Natural killer cell (primary cell): ENCODE measurements around the gene ZNF280C. TPM values are rescaled to one million over a fixed set of nuclear protein-coding genes. Genes with fewer than 3 reads are reported as not detected.
"Not testable (repeated sequence)": the region's sequence is repeated elsewhere in the genome, so short reads cannot be mapped to it uniquely, and the experiment has no call there.

Experiments
- ATAC-seq, 3 donors: fragments of 150-1000 bp in 2 of 3; fragments of 200-7000 bp in 1 of 3; cut with Tn5 transposase; 1 replicate in 1 of 3; 2 replicates in 2 of 3; pipeline ENCODE4 v1.10.0; 2021; ENCODE audit warnings: mild to moderate bottlenecking in 2 of 3, moderate library complexity in 2 of 3
- DNase-seq, 2 donors: peaks; one replicate each; pipeline versions ENCODE4 v3.0.0 to v3.0.0-alpha.2; 2013 to 2021; ENCODE audit warnings: mixed read lengths in 1 of 2
- H3K27ac ChIP-seq: one replicate; pipeline ENCODE4 v1.5.1; 2013; ENCODE audit warnings: mild to moderate bottlenecking, low read length
- H3K27me3 ChIP-seq: one replicate; pipeline ENCODE4 v1.6.1; 2013; ENCODE audit warnings: low read length; ENCODE audit not compliant: control insufficient read depth, insufficient read depth
- H3K36me3 ChIP-seq: one replicate; pipeline ENCODE4 v1.6.1; 2013; ENCODE audit warnings: low read length; ENCODE audit not compliant: control insufficient read depth, insufficient read depth
- H3K4me1 ChIP-seq: one replicate; pipeline ENCODE4 v1.6.1; 2013; ENCODE audit warnings: low read length; ENCODE audit not compliant: control insufficient read depth, insufficient read depth
- H3K4me3 ChIP-seq: one replicate; pipeline ENCODE4 v1.5.1; 2013; ENCODE audit warnings: low read length
- H3K9me3 ChIP-seq: one replicate; pipeline ENCODE4 v1.6.1; 2013; ENCODE audit warnings: low read length; ENCODE audit not compliant: control insufficient read depth, insufficient read depth
- H3K27ac Mint-ChIP-seq, 2 donors: one replicate each; pipeline ENCODE4 v1.8.0; 2022; ENCODE audit warnings: mild to moderate bottlenecking in 2 of 2, mixed read lengths in 2 of 2, moderate library complexity in 1 of 2
- H3K27me3 Mint-ChIP-seq, 2 donors: one replicate each; pipeline ENCODE4 v1.8.0; 2022; ENCODE audit warnings: low read depth in 2 of 2, mixed read lengths in 2 of 2
- H3K36me3 Mint-ChIP-seq: one replicate; pipeline ENCODE4 v1.8.0; 2022; ENCODE audit warnings: mixed read lengths
- H3K4me1 Mint-ChIP-seq, 2 donors: one replicate each; pipeline ENCODE4 v1.8.0; 2022; ENCODE audit warnings: mixed read lengths in 2 of 2
- H3K4me3 Mint-ChIP-seq: one replicate; pipeline ENCODE4 v1.8.0; 2022; ENCODE audit warnings: mild to moderate bottlenecking, moderate library complexity, mixed read lengths
- H3K9me3 Mint-ChIP-seq, 2 donors: one replicate each; pipeline ENCODE4 v1.8.0; 2022; ENCODE audit warnings: mixed read lengths in 2 of 2
- WGBS: methylation state at CpG from one replicate; pipeline ENCODE4 v1.1.7; 2013; ENCODE audit warnings: missing lambda C conversion rate; ENCODE audit not compliant: insufficient coverage; 5-methylcytosine and 5-hydroxymethylcytosine counted together
- intact Hi-C: fragments of 100-400 bp; cut with micrococcal nuclease; formaldehyde crosslinking; loops from one replicate; pipeline ENCODE4 v1.14.2; 2022
- total RNA-seq, 4 donors: library from RNA; stranded (reverse); fragments of 120-200 nt in 1 of 4; gene quantifications; one replicate each; pipeline versions ENCODE4 v1.2.3 to v1.2.4, GENCODE V29; 2013 to 2022
- TF ChIP-seq, protein P1 (sequence below): fragments of 200-600 bp; IDR thresholded peaks from one replicate; pipeline ENCODE4 v1.8.0; 2022; ENCODE audit warnings: antibody characterized with exemption

Gene ZNF280C
- total RNA-seq, 3 donors from 2014 or later (not counting 1 experiment from before 2014, with no cell fraction given) = 5.5 to 6.0 (median 5.8) TPM

DNA sequence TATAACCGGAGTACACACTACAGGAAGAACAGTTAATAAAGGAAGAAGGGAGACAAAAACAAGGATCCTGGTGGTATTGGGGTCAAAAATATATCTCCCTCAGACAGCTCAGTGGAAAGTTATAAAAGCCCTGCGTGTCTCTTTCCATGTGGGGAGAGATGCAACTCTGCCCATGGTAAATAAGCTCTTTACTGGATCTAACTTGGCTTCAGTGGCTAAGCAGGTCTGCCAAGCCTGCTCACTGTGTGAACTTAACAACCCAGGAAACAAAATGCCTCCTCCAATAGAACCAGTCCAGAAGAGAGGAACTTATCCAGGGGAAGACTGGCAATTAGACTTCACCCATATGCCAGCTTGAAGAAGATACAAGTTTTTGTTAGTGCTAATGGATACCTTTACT is 17.0 kb upstream of the ZNF280C start:
- Histone ChIP-seq H3K27ac (no peak overlapping the region), H3K9me3 (no peaks in the 10 kb centered on the region), H3K4me3 (no peak overlapping the region), H3K27me3 (no peaks in the 10 kb centered on the region), H3K4me1 (no peaks in the 10 kb centered on the region), H3K36me3 (no peaks in the 10 kb centered on the region)
- no peaks in the 10 kb centered on the region for H3K36me3 Mint-ChIP-seq
- intact Hi-C loops = no loop called here
- H3K9me3 Mint-ChIP-seq = no peaks in the 10 kb centered on the region
- peaks cover 6 to 17% of the 10 kb centered on the region in 2 donors for H3K27me3 Mint-ChIP-seq
- WGBS = no CpG with 5 or more reads among the region's 2 CpGs
- no peak overlapping the region for H3K4me3 Mint-ChIP-seq
- ATAC-seq (no peak), DNase-seq (no peak)
- H3K4me1 Mint-ChIP-seq = no peaks in the 10 kb centered on the region
- TF ChIP-seq, protein P1, sequence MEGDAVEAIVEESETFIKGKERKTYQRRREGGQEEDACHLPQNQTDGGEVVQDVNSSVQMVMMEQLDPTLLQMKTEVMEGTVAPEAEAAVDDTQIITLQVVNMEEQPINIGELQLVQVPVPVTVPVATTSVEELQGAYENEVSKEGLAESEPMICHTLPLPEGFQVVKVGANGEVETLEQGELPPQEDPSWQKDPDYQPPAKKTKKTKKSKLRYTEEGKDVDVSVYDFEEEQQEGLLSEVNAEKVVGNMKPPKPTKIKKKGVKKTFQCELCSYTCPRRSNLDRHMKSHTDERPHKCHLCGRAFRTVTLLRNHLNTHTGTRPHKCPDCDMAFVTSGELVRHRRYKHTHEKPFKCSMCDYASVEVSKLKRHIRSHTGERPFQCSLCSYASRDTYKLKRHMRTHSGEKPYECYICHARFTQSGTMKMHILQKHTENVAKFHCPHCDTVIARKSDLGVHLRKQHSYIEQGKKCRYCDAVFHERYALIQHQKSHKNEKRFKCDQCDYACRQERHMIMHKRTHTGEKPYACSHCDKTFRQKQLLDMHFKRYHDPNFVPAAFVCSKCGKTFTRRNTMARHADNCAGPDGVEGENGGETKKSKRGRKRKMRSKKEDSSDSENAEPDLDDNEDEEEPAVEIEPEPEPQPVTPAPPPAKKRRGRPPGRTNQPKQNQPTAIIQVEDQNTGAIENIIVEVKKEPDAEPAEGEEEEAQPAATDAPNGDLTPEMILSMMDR = no peak
- H3K27ac Mint-ChIP-seq = no peak overlapping the region

DNA sequence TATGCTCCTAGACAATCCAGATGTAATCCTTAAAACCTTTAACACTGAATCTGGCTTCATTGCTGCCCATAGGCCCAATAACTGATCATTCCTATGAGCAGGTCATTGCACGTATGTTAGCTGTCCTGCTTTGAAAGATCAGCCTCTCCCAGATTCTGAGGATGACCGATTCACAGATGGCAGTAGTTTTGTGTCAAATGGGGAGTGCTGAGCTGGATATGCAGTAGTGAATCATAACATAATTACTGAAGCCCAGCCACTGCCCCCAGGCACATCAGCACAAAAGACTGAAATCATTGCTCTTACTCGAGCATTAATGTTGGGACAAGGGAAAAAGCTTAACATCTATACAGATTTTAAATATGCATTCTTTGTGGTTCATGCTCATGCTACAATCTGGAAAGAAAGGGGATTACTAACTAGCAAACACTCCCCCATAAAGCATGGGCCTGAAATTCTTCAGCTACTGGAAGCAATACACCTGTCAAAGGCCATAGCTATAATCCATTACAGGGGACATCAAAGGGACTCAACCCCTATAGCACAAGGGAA is 16.4 kb upstream of the ZNF280C start:
- Mint-ChIP-seq H3K27ac (no peak overlapping the region), H3K4me3 (no peak overlapping the region), H3K9me3 (no peaks in the 10 kb centered on the region), H3K4me1 (peaks cover 0 to 3% of the 10 kb centered on the region in 2 donors), H3K36me3 (no peaks in the 10 kb centered on the region), H3K27me3 (peaks cover 7 to 17% of the 10 kb centered on the region in 2 donors)
- ATAC-seq (no peak), DNase-seq (no peak)
- no peaks in the 10 kb centered on the region for H3K4me1 ChIP-seq
- no peaks in the 10 kb centered on the region for H3K9me3 ChIP-seq
- no peaks in the 10 kb centered on the region for H3K36me3 ChIP-seq
- WGBS = 79% methylated on average over 3 of the region's 3 CpGs
- TF ChIP-seq, protein P1 = no peak
- H3K27me3 ChIP-seq = no peaks in the 10 kb centered on the region
- intact Hi-C loops = no loop called here
- H3K27ac ChIP-seq = no peak overlapping the region
- no peak overlapping the region for H3K4me3 ChIP-seq

DNA sequence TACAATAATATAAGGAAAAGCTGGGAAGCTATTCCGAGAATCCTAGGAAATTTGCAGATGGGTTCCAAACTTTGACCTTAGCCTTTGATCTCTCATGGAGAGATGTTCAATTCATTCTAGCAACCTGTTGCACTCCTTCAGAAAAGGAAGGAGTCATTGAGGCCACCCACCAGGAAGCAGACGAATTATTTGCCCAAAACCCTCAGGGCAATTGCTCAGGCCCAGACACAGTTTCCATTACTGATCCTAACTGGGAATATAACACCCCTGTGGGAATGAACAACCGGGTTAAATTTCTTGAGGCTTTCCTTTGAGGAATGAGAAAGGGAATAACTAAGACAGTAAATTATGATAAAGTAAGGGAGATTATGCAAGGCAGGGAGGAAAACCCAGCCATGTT is 13.5 kb upstream of the ZNF280C start:
- TF ChIP-seq, protein P1 = no peak
- Histone ChIP-seq H3K4me3 (no peak overlapping the region), H3K27me3 (no peaks in the 10 kb centered on the region), H3K4me1 (no peaks in the 10 kb centered on the region), H3K36me3 (no peaks in the 10 kb centered on the region), H3K9me3 (no peaks in the 10 kb centered on the region), H3K27ac (no peak overlapping the region)
- ATAC-seq (no peak), DNase-seq (no peak)
- Mint-ChIP-seq H3K4me1 (peaks cover 0 to 3% of the 10 kb centered on the region in 2 donors), H3K27me3 (peaks cover 13 to 27% of the 10 kb centered on the region in 2 donors), H3K27ac (no peak overlapping the region), H3K4me3 (no peak overlapping the region), H3K36me3 (no peaks in the 10 kb centered on the region), H3K9me3 (no peaks in the 10 kb centered on the region)
- WGBS = 85% methylated on average over 2 of the region's 3 CpGs
- intact Hi-C loops = no loop called here

DNA sequence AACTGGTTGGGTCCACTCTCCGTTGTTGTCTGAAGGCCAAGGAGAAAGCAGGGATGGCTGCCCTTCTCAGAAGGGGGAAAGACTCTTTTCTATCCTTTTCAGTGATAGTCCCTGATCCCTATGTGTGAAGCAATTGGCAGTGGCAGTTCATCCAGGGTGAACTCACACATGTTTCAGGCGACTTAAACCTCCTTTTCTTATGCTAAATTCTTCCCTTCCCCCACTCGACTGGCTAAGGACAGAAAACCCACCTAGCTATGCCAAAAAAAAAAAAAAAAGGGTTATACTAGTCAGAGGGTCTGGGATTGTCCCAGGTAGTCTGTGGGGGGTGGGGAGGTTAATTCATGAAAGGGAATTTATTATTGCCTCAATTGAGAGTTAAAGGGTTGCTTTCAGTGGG is 12.2 kb upstream of the ZNF280C start:
- 90% methylated on average over 1 of the region's 3 CpGs for WGBS
- intact Hi-C loops = no loop called here
- no peak for ATAC-seq
- Mint-ChIP-seq H3K27me3 (peaks cover 13 to 27% of the 10 kb centered on the region in 2 donors), H3K9me3 (no peaks in the 10 kb centered on the region), H3K4me1 (peaks cover 0 to 3% of the 10 kb centered on the region in 2 donors), H3K27ac (no peak overlapping the region), H3K4me3 (no peak overlapping the region), H3K36me3 (no peaks in the 10 kb centered on the region)
- Histone ChIP-seq H3K27ac (no peak overlapping the region), H3K9me3 (no peaks in the 10 kb centered on the region), H3K4me3 (no peak overlapping the region), H3K4me1 (no peaks in the 10 kb centered on the region), H3K27me3 (no peaks in the 10 kb centered on the region), H3K36me3 (no peaks in the 10 kb centered on the region)
- no peak for DNase-seq
- TF ChIP-seq, protein P1 = no peak

DNA sequence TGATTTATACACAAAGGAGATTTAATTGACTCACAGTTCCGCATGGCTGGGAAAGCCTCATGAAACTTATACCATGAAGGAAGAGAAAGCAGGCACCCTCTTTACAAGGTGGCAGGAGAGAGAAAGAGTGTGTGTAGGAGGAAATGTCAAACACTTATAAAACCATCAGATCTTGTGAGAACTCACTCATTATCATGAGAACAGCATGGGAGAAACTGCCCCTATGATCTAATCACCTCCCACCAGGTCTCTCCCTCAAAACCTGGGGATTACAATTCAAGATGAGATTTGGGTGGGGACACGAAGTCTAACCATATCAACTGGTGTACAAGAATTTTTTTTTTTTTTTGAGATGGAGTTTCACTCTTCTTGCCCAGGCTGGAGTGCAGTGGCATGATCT is 3.6 kb upstream of the ZNF280C start:
- H3K4me1 Mint-ChIP-seq, H3K4me1 ChIP-seq, H3K27ac Mint-ChIP-seq, H3K36me3 ChIP-seq, H3K9me3 ChIP-seq, H3K27ac ChIP-seq, H3K4me3 ChIP-seq, H3K4me3 Mint-ChIP-seq, H3K27me3 ChIP-seq, H3K36me3 Mint-ChIP-seq, H3K9me3 Mint-ChIP-seq, ATAC-seq, intact Hi-C loops, DNase-seq: not testable (repeated sequence)
- H3K27me3 Mint-ChIP-seq = peaks cover 0 to 14% of the 10 kb centered on the region in 2 donors
- WGBS = 88% methylated on average over 1 of the region's 2 CpGs
